GM12878 (cell line): ENCODE measurements around the gene CDCP2. TPM values are rescaled to one million over a fixed set of nuclear protein-coding genes. Genes with fewer than 3 reads are reported as not detected.

Experiments used
- ATAC-seq: fragments of 200-7000 bp; cut with Tn5 transposase; 3 replicates; pipeline ENCODE4 v1.9.1; 2020; ENCODE audit warnings: mild to moderate bottlenecking, moderate library complexity
- BruUV-seq: library from RNA; stranded (reverse); fragments of 400-500 nt; replicated peaks from 2 replicates; lab custom pipeline; 2021; lab: Mats Ljungman, UMichigan
- CTCF ChIA-PET: fragments of 300-600 bp; sonication (Branson Sonifier 250); formaldehyde crosslinking; extraction: SDS; loops from one replicate; lab custom pipeline; 2021; ENCODE audit warnings: inconsistent platforms; lab: Yijun Ruan, JAX
- POLR2A ChIA-PET: fragments of 350-600 bp; formaldehyde crosslinking; extraction: SDS; loops from one replicate; lab custom pipeline; 2021; ENCODE audit warnings: inconsistent platforms; lab: Charles Lee
- RAD21 ChIA-PET: fragments of 300-600 bp; sonication (Branson Sonifier 250); formaldehyde crosslinking; loops from one replicate; lab custom pipeline; 2023; ENCODE audit warnings: antibody characterized with exemption; ENCODE audit not compliant: unreplicated experiment; lab: Charles Lee
- SMC1A ChIA-PET: fragments of 300-600 bp; sonication (Branson Sonifier 250); formaldehyde crosslinking; loops from one replicate; lab custom pipeline; 2023; ENCODE audit not compliant: unreplicated experiment, uncharacterized antibody; lab: Charles Lee
- DNase-seq: peaks from one replicate; pipeline ENCODE4 v3.0.0-alpha.2; 2011; ENCODE audit warnings: low read depth, low spot score
- FAIRE-seq: peaks from 3 replicates; lab custom pipeline; 2011; peaks lifted over from hg19 to GRCh38; lab: Jason Lieb, UNC
- H2AFZ ChIP-seq: 2 replicates; pipeline ENCODE4 v1.6.0; 2011; ENCODE audit warnings: low read depth, low read length, control low read depth; ENCODE audit not compliant: control insufficient read depth
- H3K27ac ChIP-seq: 2 replicates; pipeline ENCODE4 v1.5.1; 2011; ENCODE audit warnings: control low read depth; ENCODE audit not compliant: control insufficient read depth, insufficient read depth
- H3K27me3 ChIP-seq, 2 experiments: replicated peaks in 1 of 2; 2 replicates each; pipeline versions ENCODE4 v1.6.0 to v1.6.1; 2011; ENCODE audit warnings: low read length in 1 of 2; ENCODE audit not compliant: control insufficient read depth in 2 of 2, insufficient read depth in 2 of 2
- H3K36me3 ChIP-seq, 2 experiments: 2 replicates each; pipeline ENCODE4 v1.5.1; 2011; ENCODE audit warnings: low read length in 1 of 2; ENCODE audit not compliant: control insufficient read depth in 2 of 2, insufficient read depth in 2 of 2
- H3K4me1 ChIP-seq: 2 replicates; pipeline ENCODE4 v1.6.1; 2011; ENCODE audit warnings: mild to moderate bottlenecking, low read length, moderate library complexity, mixed read lengths; ENCODE audit not compliant: control insufficient read depth, insufficient read depth
- H3K4me2 ChIP-seq: 2 replicates; pipeline ENCODE4 v1.6.0; 2011; ENCODE audit warnings: control low read depth; ENCODE audit not compliant: control insufficient read depth, insufficient read depth
- H3K4me3 ChIP-seq: fragments of 200-600 bp; sonication (generic); 2 replicates; pipeline ENCODE4 v1.5.1; 2016
- H3K79me2 ChIP-seq: 2 replicates; pipeline ENCODE4 v1.6.0; 2011; ENCODE audit warnings: low read length; ENCODE audit not compliant: control insufficient read depth, insufficient read depth
- H3K9ac ChIP-seq: 2 replicates; pipeline ENCODE4 v1.8.0; 2011; ENCODE audit warnings: low read length, control low read depth, mixed read lengths; ENCODE audit not compliant: control insufficient read depth, insufficient read depth
- H3K9me3 ChIP-seq: replicated peaks from 3 replicates; pipeline ENCODE4 v1.5.1; 2011; ENCODE audit warnings: mild to moderate bottlenecking, low read length; ENCODE audit not compliant: control insufficient read depth, insufficient read depth
- H4K20me1 ChIP-seq: 2 replicates; pipeline ENCODE4 v1.6.0; 2011; ENCODE audit not compliant: control insufficient read depth, insufficient read depth
- BACH1 ChIP-seq: fragments of 450-650 bp; IDR thresholded peaks from 2 replicates; pipeline ENCODE4 v1.6.1; 2017; ENCODE audit warnings: mild to moderate bottlenecking, borderline replicate concordance
- CBX3 ChIP-seq: fragments of 200-600 bp; sonication (generic); IDR thresholded peaks from 2 replicates; pipeline ENCODE4 v1.6.1; 2016; ENCODE audit warnings: low read depth, borderline replicate concordance
- HDGF ChIP-seq: fragments of 450-650 bp; IDR thresholded peaks from 2 replicates; pipeline ENCODE4 v1.6.1; 2016; ENCODE audit warnings: antibody characterized with exemption
- KDM1A ChIP-seq: fragments of 200-600 bp; sonication (generic); IDR thresholded peaks from 2 replicates; pipeline ENCODE4 v1.6.1; 2016; ENCODE audit warnings: borderline replicate concordance
- NBN ChIP-seq: fragments of 450-650 bp; IDR thresholded peaks from 2 replicates; pipeline ENCODE4 v1.6.1; 2016
- NFIC ChIP-seq: IDR thresholded peaks from 2 replicates; pipeline ENCODE4 v1.6.1; 2012; ENCODE audit warnings: low read depth, mild to moderate bottlenecking, inconsistent platforms, low read length, moderate library complexity
- RELA ChIP-seq: fragments of 450-650 bp; IDR thresholded peaks from 2 replicates; pipeline ENCODE4 v1.8.0; 2014; ENCODE audit warnings: borderline replicate concordance; ENCODE audit not compliant: partially characterized antibody
- RFX5 ChIP-seq: IDR thresholded peaks from 2 replicates; pipeline ENCODE4 v1.6.1; 2011; ENCODE audit warnings: low read depth, low read length, improper control_type of control experiment
- SMARCA5 ChIP-seq: fragments of 450-650 bp; IDR thresholded peaks from 2 replicates; pipeline ENCODE4 v1.6.1; 2017; ENCODE audit warnings: mild to moderate bottlenecking
- STAT1 ChIP-seq: fragments of 450-650 bp; conservative IDR thresholded peaks from 2 replicates; pipeline ENCODE4 v1.6.1; 2014; ENCODE audit warnings: antibody characterized with exemption, mild to moderate bottlenecking
- TCF12 ChIP-seq: IDR thresholded peaks from 2 replicates; pipeline ENCODE4 v1.6.1; 2011; ENCODE audit warnings: low read depth, mild to moderate bottlenecking, low read length
- ZNF274 ChIP-seq: IDR thresholded peaks from one replicate; pipeline ENCODE4 v1.8.0; 2011; ENCODE audit not compliant: insufficient read length, insufficient read depth
- ZNF687 ChIP-seq: fragments of 450-650 bp; IDR thresholded peaks from 2 replicates; pipeline ENCODE4 v1.6.1; 2017; ENCODE audit warnings: mild to moderate bottlenecking, moderate library complexity
- ZZZ3 ChIP-seq: IDR thresholded peaks from 2 replicates; pipeline ENCODE4 v1.6.1; 2011; ENCODE audit warnings: low read depth; ENCODE audit not compliant: control insufficient read depth, insufficient read length
- WGBS: methylation state at CpG from one replicate; pipeline ENCODE4 v1.1.6; 2016; ENCODE audit warnings: low lambda C conversion rate; ENCODE audit not compliant: insufficient replicate concordance, insufficient coverage; ENCODE audit errors: missing lambda C conversion rate; 5-methylcytosine and 5-hydroxymethylcytosine counted together
- in situ Hi-C: fragments of 300-500 bp; cut with MboI; formaldehyde crosslinking; loops from 9 replicates; pipeline ENCODE4 v1.14.3; 2018; ENCODE audit warnings: mixed read lengths
- intact Hi-C: fragments of 100-400 bp; cut with micrococcal nuclease; formaldehyde crosslinking; loops from one replicate; pipeline ENCODE4 v1.14.2; 2022; ENCODE audit not compliant: unreplicated experiment
- polyA plus RNA-seq, 11 experiments: library from polyadenylated mRNA; depleted of rRNA in 4 of 11; unstranded in 6 of 11; stranded (reverse) in 5 of 11; fragments of >200 nt; fragmentation: Nextera tagmentation in 4 of 11; fragmentation: Illumina TruSeq in 1 of 11; extraction: Ambion mirVana in 4 of 11; extraction: Trizol in 1 of 11; gene quantifications; 1 replicate in 1 of 11; 2 replicates in 10 of 11; pipeline versions ENCODE4 v1.2.1 to v1.2.3, GENCODE V29; 2011 to 2016; ENCODE audit warnings: inconsistent platforms in 2 of 11, missing spikeins in 2 of 11, low read depth in 1 of 11
- total RNA-seq, 4 experiments: library from RNA; depleted of rRNA in 3 of 4; stranded (reverse); fragments of >200 nt in 3 of 4; fragmentation: Illumina TruSeq in 1 of 4; extraction: Trizol in 1 of 4; gene quantifications; 2 replicates each; pipeline versions ENCODE4 v1.2.1 to v1.2.3, GENCODE V29; 2013 to 2021

Gene CDCP2
- total and polyA plus RNA-seq, 10 of the 15 experiments (the other 5 are each of a cell fraction or from before 2014, with no cell fraction given) = 0.06 TPM; not detected in 9

DNA sequence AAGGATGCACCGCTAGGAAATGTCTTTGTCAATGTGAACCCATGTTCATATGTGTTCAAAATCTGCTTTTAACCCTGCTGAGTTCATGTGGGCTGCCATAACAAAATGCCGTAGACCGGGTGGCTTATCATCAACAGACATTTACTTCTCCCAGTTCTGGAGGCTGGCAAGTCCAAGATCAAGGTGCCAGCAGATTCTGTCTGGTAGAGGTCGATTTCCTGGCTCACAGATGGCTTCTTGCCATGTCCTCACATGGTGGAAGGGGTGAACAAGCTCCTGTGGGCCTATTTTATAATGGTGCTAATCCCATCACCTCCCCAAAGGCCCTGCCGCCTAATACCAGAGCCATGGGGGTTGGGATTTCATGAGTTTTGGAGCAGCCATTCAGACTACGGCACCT, 4.6 kb upstream of the CDCP2 start:
- H3K27ac ChIP-seq = no peak overlapping the region
- FAIRE-seq (no peak), DNase-seq (no peak), ATAC-seq (no peak)
- no peaks in the 10 kb centered on the region for H3K4me1 ChIP-seq
- BruUV-seq = no TSS peak
- 68% methylated on average over 6 of the region's 6 CpGs for WGBS
- RAD21 ChIA-PET = no interaction called here
- intact Hi-C loops = no loop called here
- H3K27me3 ChIP-seq = no peaks in the 10 kb centered on the region
- CTCF ChIA-PET = no interaction called here
- no peaks in the 10 kb centered on the region for H3K9me3 ChIP-seq
- no peaks in the 10 kb centered on the region for H3K79me2 ChIP-seq
- in situ Hi-C loops = no loop called here
- H3K36me3 ChIP-seq = no peaks in the 10 kb centered on the region
- no peak for TF ChIP-seq KDM1A
- no peak for TF ChIP-seq NFIC
- TF ChIP-seq NBN = no peak
- no peak for TF ChIP-seq RELA
- TF ChIP-seq RFX5 = no peak
- no peak for TF ChIP-seq ZNF274
- no peak for TF ChIP-seq SMARCA5
- no peak for TF ChIP-seq TCF12
- no peak for TF ChIP-seq HDGF
- TF ChIP-seq STAT1 = no peak
- TF ChIP-seq ZNF687 = no peak
- TF ChIP-seq CBX3 = no peak
- TF ChIP-seq BACH1 = no peak
- no peak for TF ChIP-seq ZZZ3
- POLR2A ChIA-PET = no interaction called here
- H3K4me3 ChIP-seq = no peak overlapping the region
- no peak overlapping the region for H3K4me2 ChIP-seq
- SMC1A ChIA-PET = interaction anchor here (0.5 kb wide), 1 partner anchor 329 kb away, joined by 3 read pairs; no protein-coding TSS in a partner anchor
- no peak overlapping the region for H2AFZ ChIP-seq
- H3K9ac ChIP-seq = no peak overlapping the region
- no peaks in the 10 kb centered on the region for H4K20me1 ChIP-seq
